GM10266 (cell line): ENCODE data around the gene HRH4.

ENCODE experiments used
- DNase-seq: peaks from one replicate; pipeline ENCODE4 v3.0.0; 2012; ENCODE audit errors: extremely low spot score
- TF ChIP-seq, protein P1 (sequence below): IDR thresholded peaks from 2 replicates; pipeline ENCODE4 v1.5.1; 2012; ENCODE audit warnings: mild to moderate bottlenecking, low read depth; ENCODE audit not compliant: control insufficient read depth, insufficient read depth; ENCODE audit errors: missing control alignments

HRH4 gene

DNA sequence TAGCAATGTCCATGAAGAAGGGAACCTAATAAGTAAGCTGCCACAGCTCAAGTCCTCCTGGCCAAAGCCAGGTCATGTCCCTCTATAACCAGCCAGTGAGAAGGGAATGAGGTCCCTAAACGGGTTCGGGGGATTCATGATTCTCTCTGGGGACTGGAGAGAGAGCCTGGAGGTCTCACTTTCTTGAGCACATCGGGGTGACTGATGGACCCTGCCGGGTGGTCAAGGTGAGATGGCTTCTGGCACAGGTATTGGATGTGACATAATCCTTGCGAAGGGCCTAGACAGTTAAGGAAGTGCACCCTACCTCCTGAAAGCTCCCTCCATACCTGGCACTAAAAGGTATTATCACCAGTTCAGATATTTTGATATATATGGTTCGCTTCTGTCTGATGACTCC, 45.7 kb downstream of the HRH4 start:
- TF ChIP-seq, protein P1, sequence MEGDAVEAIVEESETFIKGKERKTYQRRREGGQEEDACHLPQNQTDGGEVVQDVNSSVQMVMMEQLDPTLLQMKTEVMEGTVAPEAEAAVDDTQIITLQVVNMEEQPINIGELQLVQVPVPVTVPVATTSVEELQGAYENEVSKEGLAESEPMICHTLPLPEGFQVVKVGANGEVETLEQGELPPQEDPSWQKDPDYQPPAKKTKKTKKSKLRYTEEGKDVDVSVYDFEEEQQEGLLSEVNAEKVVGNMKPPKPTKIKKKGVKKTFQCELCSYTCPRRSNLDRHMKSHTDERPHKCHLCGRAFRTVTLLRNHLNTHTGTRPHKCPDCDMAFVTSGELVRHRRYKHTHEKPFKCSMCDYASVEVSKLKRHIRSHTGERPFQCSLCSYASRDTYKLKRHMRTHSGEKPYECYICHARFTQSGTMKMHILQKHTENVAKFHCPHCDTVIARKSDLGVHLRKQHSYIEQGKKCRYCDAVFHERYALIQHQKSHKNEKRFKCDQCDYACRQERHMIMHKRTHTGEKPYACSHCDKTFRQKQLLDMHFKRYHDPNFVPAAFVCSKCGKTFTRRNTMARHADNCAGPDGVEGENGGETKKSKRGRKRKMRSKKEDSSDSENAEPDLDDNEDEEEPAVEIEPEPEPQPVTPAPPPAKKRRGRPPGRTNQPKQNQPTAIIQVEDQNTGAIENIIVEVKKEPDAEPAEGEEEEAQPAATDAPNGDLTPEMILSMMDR: no peak
- DNase-seq: no peak

DNA sequence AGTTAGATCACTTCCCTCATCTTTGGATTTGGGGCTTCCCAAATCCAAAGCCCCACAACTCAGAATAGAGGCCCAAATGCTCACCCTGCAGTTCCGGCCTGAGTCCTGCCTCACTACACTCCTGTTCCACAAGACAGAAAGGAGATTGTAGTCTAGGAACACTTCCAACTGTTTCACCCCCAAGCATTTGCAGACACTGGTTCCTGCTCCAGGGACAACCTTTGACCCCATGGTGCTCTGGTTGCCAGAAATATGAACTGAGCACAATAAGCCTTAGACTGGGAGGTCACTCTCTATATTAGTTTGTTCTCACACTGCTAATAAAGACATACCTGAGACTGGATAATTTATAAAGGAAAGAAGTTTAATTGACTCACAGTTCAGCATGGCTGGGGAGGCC, 49.0 kb downstream of the HRH4 start:
- DNase-seq: no peak
- TF ChIP-seq, protein P1: no peak

DNA sequence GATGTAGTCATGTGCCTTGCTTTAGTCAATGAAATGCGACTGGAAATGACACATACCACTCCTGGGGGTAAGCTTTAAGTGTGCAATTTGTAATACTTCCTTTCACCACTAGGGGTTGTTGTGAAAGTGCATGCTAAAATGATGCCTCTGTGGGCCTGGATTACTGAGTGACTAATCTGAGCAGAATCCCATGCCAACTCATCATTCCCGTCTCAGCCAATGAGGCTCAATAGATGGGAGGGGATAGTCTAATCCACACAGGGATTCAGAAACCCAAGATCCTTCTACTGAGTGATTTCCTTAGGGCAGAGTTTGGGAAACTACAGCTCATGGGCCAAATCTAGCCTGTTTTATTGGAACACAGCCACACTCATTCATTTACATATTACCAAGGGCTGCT, 54.0 kb downstream of the HRH4 start:
- TF ChIP-seq, protein P1: peak; percentile 57
- DNase-seq: peak; percentile 44

DNA sequence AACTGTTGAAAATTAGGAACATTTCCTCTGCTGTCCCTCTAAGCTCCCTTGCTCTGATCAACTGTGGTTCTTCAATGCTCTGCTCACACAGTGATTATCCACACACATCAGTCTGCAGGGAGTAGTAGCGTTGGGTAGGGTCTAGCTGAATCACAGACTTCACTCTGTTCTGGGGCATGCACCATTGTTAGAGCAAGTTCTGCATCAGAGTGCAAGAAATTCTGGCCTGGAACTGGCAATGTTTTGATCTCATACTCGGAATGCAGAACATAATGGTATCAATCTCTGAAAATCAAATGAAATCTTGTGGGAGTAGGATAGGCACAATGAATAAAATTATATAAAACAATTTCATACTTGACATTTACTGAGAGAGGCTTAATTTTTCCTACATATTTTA, 55.3 kb downstream of the HRH4 start:
- no peak for DNase-seq
- TF ChIP-seq, protein P1: no peak

DNA sequence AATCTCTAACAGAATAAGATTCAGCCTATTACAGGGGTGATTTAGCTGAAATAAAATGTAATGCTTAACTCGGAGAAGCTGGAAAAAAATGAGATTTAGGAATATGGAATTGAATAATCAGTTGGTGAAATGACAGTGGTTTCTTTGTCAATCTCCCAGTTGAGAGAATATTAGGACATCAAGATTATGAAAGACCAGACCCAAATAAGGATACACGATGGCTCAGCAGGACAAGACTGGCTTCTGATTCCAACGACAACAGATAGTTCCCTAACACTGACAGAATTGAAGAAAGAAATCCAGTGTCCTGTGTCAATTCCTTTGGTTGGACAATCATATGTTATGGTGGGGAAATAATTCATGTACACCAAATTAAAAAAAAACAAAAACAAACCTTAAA, 55.8 kb downstream of the HRH4 start:
- no peak for DNase-seq
- TF ChIP-seq, protein P1: no peak

DNA sequence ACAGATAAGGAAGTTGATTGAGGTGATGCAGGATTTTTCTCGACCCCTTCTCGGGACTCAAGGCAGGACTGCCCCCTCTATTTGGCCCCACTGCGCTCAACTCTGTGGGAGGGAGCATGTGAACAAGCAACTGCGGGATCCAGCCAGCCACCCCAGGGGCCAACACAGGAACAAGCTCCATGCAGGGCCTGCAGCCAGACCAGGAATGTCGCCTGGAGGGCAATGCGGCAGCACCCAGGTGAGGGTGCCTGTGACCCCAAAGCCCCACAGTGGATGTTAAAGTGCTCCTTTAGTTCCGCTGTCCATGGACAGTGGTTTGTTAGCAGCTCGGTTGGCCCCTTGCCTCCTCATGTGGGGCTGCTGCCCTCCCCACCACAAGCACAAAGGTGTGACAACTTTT, 57.1 kb downstream of the HRH4 start:
- DNase-seq: no peak
- TF ChIP-seq, protein P1: no peak

DNA sequence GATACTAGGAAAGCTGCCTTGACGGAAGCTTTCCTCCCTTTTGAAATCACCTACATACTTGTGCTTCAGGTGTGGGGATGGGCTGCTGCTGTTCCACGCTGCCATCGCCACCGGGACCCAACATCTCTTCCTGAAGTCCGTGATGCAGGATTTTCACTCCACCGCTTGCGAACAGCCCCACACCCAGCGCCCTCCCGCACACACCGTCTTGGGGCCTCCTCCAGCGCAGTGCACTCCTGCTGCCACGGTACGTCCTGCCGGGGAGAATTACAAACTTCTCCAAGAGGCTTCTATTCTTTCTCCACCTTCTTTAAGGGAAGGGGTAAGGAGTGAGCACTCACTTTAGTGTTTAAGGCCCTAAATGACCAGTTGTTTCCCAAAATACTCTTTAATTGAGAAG, 58.2 kb downstream of the HRH4 start:
- no peak for DNase-seq
- TF ChIP-seq, protein P1: no peak
